CD4-positive, alpha-beta T cell (primary cell): ENCODE measurements around the gene TREML2. TPM values are rescaled to one million over a fixed set of nuclear protein-coding genes. Genes with fewer than 3 reads are reported as not detected.

Source experiments
- ATAC-seq: fragments of 200-7000 bp; cut with Tn5 transposase; one replicate; pipeline ENCODE4 v1.10.0; 2022; ENCODE audit warnings: mild to moderate bottlenecking; ENCODE audit not compliant: poor library complexity
- CTCF ChIA-PET: fragments of 350-600 bp; sonication (Branson Sonifier 250); formaldehyde crosslinking; loops from one replicate; lab custom pipeline; 2021; ENCODE audit warnings: antibody characterized with exemption, inconsistent platforms; lab: Charles Lee
- POLR2A ChIA-PET: fragments of 350-600 bp; sonication (Branson Sonifier 250); formaldehyde crosslinking; loops from one replicate; lab custom pipeline; 2021; ENCODE audit warnings: antibody characterized with exemption, inconsistent platforms; lab: Charles Lee
- DNase-seq, 14 experiments: peaks; one replicate each; pipeline ENCODE4 v3.0.0-alpha.2; 2013 to 2020; ENCODE audit warnings: mixed read lengths in 2 of 14
- H3K27ac ChIP-seq, 2 donors: one replicate each; pipeline versions ENCODE4 v1.5.1 to v1.7.0; 2013; ENCODE audit warnings: low read length in 2 of 2, low read depth in 1 of 2, mild to moderate bottlenecking in 1 of 2
- H3K27me3 ChIP-seq, 2 experiments: 1 replicate in 1 of 2; 2 replicates in 1 of 2; pipeline versions ENCODE4 v1.6.1 to v1.7.0; 2013; ENCODE audit warnings: low read length in 2 of 2, control low read depth in 1 of 2, mild to moderate bottlenecking in 1 of 2, moderate library complexity in 1 of 2; ENCODE audit not compliant: insufficient read depth in 2 of 2, control insufficient read depth in 1 of 2
- H3K36me3 ChIP-seq: one replicate; pipeline ENCODE4 v1.6.1; 2013; ENCODE audit warnings: low read length, control low read depth; ENCODE audit not compliant: insufficient read depth
- H3K4me1 ChIP-seq: one replicate; pipeline ENCODE4 v1.6.1; 2013; ENCODE audit warnings: low read length, control low read depth; ENCODE audit not compliant: insufficient read depth
- H3K4me3 ChIP-seq: one replicate; pipeline ENCODE4 v1.5.1; 2013; ENCODE audit warnings: mild to moderate bottlenecking, low read length, moderate library complexity
- H3K9me3 ChIP-seq, 2 experiments: 1 replicate in 1 of 2; 2 replicates in 1 of 2; pipeline versions ENCODE4 v1.6.1 to v1.7.0; 2013; ENCODE audit warnings: low read length in 2 of 2, mild to moderate bottlenecking in 2 of 2, control low read depth in 1 of 2, moderate library complexity in 1 of 2; ENCODE audit not compliant: control insufficient read depth in 1 of 2, insufficient read depth in 1 of 2
- H3K27ac Mint-ChIP-seq: one replicate; pipeline ENCODE4 v1.8.0; 2020; ENCODE audit warnings: mixed read lengths
- H3K27me3 Mint-ChIP-seq: one replicate; pipeline ENCODE4 v1.8.0; 2021; ENCODE audit warnings: mixed read lengths
- H3K36me3 Mint-ChIP-seq: one replicate; pipeline ENCODE4 v1.8.0; 2021; ENCODE audit warnings: low read depth, mixed read lengths
- H3K4me1 Mint-ChIP-seq: one replicate; pipeline ENCODE4 v1.8.0; 2021; ENCODE audit warnings: low read depth, mixed read lengths
- H3K4me3 Mint-ChIP-seq: one replicate; pipeline ENCODE4 v1.8.0; 2020; ENCODE audit warnings: mild to moderate bottlenecking, mixed read lengths
- H3K9me3 Mint-ChIP-seq: one replicate; pipeline ENCODE4 v1.8.0; 2020; ENCODE audit warnings: mixed read lengths
- CTCF ChIP-seq: fragments of 200-600 bp; IDR thresholded peaks from one replicate; pipeline ENCODE4 v1.8.0; 2022; ENCODE audit warnings: antibody characterized with exemption, mild to moderate bottlenecking
- intact Hi-C, 2 experiments: fragments of 100-400 bp; cut with DNase I in 1 of 2; cut with micrococcal nuclease in 1 of 2; formaldehyde crosslinking; loops; one replicate each; pipeline versions ENCODE4 v1.15.1 to v1.9.0; 2023 to 2025; cut with DNase I, micrococcal nuclease
- total RNA-seq, 174 experiments: library from RNA in 2 of 174; stranded (reverse) in 2 of 174; gene quantifications; one replicate each; pipeline ENCODE4 v1.2.3 and lab custom pipeline; 2021 to 2026

The TREML2 gene
- total RNA-seq, 2 experiments from 2014 or later = 0.78 to 0.91 TPM

GRCh38 chr6:41147917-41148316 lies 53.0 kb downstream of the TREML2 start:
- Mint-ChIP-seq H3K4me1 (peaks cover 11% of the 10 kb centered on the region), H3K27ac (no peak overlapping the region), H3K36me3 (peaks cover 11% of the 10 kb centered on the region), H3K27me3 (no peaks in the 10 kb centered on the region), H3K9me3 (no peaks in the 10 kb centered on the region), H3K4me3 (no peak overlapping the region)
- TF ChIP-seq CTCF = no peak
- CTCF ChIA-PET = no interaction called here
- no peak overlapping the region for H3K27ac ChIP-seq
- POLR2A ChIA-PET = interaction anchor here (0.7 kb wide), 1 partner anchor 75 kb away, joined by 3 read pairs; the partner anchor contains the start of gene NFYA
- no peaks in the 10 kb centered on the region for H3K36me3 ChIP-seq
- no peaks in the 10 kb centered on the region for H3K27me3 ChIP-seq
- ATAC-seq (no peak), DNase-seq (no peak)
- peaks cover 3% of the 10 kb centered on the region for H3K4me1 ChIP-seq
- no peaks in the 10 kb centered on the region for H3K9me3 ChIP-seq
- no peak overlapping the region for H3K4me3 ChIP-seq
- intact Hi-C loops = no loop called here

Other genes with a start within 250 kb of the TREML2 start
- gene UNC5CL, start 161.9 kb downstream of the TREML2 start, total RNA-seq = 1 to 10 TPM; 2.5 to 2.9 TPM
- not detected for gene TSPO2, start 158.7 kb downstream of the TREML2 start, total RNA-seq
- gene APOBEC2, start 147.9 kb downstream of the TREML2 start, total RNA-seq = not detected
- gene OARD1, start 128.8 kb downstream of the TREML2 start, total RNA-seq = 10 to 100 TPM; 29.7 to 30.1 TPM
- 10 to 100 TPM; 26.7 to 27.3 TPM for gene NFYA, start 128.2 kb downstream of the TREML2 start, total RNA-seq
- not detected for gene TREML1, start 46.8 kb downstream of the TREML2 start, total RNA-seq
- gene TREM2, start 38.0 kb downstream of the TREML2 start, total RNA-seq = not detected
- not detected for gene TREML4, start 27.2 kb upstream of the TREML2 start, total RNA-seq
- gene TREM1, start 85.5 kb upstream of the TREML2 start, total RNA-seq = 1 to 10 TPM; 1.8 to 2.8 TPM
- gene NCR2, start 134.5 kb upstream of the TREML2 start, total RNA-seq = not detected